ENCODE measurements around the gene RNF157.
"Not testable (repeated sequence)": the region's sequence is repeated elsewhere in the genome, so short reads cannot be mapped to it uniquely, and the experiment has no call there.

Gene RNF157

DNA sequence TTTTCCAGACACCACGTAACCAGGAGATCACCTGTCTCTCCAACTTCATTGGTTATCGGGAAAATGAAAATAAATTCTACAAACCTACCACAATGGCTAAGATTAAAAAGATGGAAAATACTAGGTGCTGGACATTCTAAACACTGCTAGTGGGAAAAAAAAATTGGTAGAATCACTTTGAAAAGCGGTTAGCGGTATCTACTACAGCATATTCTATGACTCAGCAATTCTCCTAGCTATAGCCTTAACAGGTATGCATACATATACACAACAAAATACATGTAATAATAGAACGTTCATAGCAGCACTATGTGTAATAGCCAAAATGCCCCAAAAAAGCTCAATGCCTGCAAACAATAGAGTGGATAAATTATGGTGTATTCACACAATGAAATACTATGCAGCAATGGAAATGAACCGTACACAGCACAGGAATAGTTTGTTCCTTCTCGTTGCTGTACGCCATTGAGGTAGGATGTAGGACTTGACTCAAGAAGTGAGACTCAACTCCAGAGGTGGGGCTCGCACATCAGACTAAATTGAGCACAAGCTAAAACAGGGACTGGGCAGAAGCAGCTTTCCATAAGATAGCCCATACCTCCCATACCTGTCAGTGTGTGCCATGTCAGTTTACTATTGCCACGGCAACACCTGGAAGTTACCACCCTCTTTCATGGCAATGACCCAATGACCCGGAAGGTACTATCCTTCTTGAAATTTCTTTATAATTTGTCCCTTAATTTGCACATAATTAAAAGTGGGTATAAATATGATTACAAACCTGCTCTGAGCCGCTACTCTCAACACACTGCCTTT lies 44.8 kb downstream of the RNF157 start:
- no peak for DNase-seq (ENCODE audit: extremely low read depth in 1 of 2, low read depth in 1 of 2)

DNA sequence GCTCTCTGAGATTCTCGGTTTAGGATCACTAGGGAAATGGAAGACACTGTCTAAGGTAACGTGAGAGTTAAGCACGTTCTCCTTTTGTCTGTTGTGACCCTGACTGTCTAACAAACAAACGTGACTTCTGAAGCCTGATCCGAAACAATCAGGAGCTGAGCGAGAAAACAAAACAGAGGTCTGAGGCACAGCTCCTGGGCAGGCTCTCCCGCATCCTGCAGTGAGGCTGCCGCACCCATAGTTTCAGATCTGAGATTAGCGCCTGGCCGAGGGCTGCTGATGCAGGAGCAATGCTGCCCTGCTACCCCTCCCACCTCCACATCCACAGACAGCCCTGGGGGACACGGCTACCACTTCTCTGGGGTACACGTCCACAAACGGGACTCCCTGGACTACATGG lies 46.7 kb downstream of the RNF157 start:
- DNase-seq (ENCODE audit: extremely low read depth in 1 of 2, low read depth in 1 of 2): no peak

- DNase-seq (ENCODE audit: extremely low read depth in 1 of 2, low read depth in 1 of 2): no peak
These were observed 48.4 kb downstream of the RNF157 start for GRCh38 chr17:76191896-76192295.

DNA sequence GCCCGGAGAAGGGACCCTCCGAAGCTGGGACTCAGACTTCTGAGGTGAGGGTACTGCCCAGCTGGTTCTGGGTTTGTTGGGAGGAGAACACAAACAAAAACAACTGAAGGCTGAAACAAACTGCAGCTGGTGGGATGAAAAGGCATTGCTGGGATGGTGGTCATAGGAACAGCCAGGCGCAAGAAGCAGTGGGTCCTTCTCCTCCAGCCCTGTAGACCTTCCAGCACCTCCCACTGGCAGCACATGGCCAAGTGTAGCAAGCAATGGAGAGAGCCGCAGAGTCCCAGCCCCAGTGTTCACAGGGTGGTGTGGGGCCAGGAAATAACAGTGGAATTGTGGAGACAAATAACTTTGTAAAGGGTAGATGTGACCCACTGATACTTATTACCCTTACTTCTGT lies 50.6 kb downstream of the RNF157 start:
- DNase-seq (ENCODE audit: extremely low read depth in 1 of 2, low read depth in 1 of 2): no peak

DNA sequence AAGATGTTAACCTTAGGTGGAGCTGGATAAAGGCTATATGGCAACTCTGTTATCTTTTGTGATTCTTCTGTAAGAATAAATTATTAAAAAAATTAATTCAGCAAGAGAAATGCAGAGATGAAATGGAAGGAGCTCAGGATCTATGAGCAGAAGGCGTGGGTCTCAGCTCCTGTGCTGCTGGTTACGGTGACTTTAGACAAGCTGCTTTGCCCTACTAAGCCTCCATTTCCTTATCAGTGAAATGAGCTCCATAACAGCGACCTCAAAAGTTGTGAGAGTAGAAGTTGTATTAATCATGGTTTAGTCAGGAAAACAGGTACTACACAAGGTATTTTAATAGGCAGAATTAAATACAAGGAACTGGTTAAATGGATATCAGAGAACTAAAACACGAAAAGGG lies 51.0 kb downstream of the RNF157 start:
- no peak for DNase-seq (ENCODE audit: extremely low read depth in 1 of 2, low read depth in 1 of 2)

- DNase-seq (ENCODE audit: extremely low read depth in 1 of 2, low read depth in 1 of 2): no peak
These were observed 51.9 kb downstream of the RNF157 start for GRCh38 chr17:76188213-76189016.

GRCh38 chr17:76186774-76187173 lies 53.5 kb downstream of the RNF157 start:
- not testable (repeated sequence) for DNase-seq (ENCODE audit: extremely low read depth in 1 of 2, low read depth in 1 of 2)

DNA sequence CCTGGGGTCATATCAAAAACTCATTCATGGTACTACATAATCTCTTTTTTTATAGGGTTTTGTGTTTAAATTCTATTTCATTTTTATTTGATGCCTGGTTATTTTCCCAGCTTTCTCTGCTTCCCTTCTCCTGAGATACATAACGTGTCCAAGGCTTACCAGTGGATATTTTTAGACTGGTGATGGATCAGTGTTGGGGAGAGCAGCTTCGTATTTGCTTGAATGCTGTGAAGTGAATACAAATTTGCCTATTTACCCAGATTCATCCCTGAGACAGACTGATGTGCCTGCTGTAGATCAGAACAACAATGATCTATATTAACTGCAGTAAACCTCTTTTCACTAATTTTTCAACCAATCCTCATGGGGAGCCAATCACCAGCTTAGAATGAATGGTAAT lies 56.0 kb downstream of the RNF157 start:
- no peak for DNase-seq (ENCODE audit: extremely low read depth in 1 of 2, low read depth in 1 of 2)

- DNase-seq (ENCODE audit: extremely low read depth in 1 of 2, low read depth in 1 of 2): peak; percentile 85
These were observed 58.1 kb downstream of the RNF157 start for GRCh38 chr17:76182016-76182764.

- DNase-seq (ENCODE audit: extremely low read depth in 1 of 2, low read depth in 1 of 2): no peak
These were observed 60.5 kb downstream of the RNF157 start for GRCh38 chr17:76179496-76180467.

DNA sequence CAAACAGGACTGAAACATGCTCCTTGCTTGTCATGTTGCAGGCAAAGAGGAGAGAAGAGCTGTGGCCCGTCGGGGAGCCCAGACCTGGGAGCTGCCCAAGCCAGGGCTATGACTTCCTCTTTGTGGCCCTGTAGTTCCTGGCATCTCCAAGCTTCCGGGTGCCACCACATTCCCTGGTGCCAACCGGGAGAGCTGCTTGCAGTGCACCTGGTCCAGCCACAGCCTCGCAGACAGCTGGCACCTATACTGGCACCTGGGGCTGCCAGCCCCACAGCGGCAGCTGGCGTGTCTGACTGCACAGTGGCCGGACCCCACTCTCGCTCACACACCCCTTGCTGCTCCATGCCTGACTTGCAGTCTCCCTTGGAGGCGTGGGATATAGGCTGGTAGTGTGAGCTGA lies 62.2 kb downstream of the RNF157 start:
- DNase-seq (ENCODE audit: extremely low read depth in 1 of 2, low read depth in 1 of 2): no peak

- DNase-seq (ENCODE audit: extremely low read depth in 1 of 2, low read depth in 1 of 2): no peak
These were observed 63.4 kb downstream of the RNF157 start for GRCh38 chr17:76176701-76177574.

DNA sequence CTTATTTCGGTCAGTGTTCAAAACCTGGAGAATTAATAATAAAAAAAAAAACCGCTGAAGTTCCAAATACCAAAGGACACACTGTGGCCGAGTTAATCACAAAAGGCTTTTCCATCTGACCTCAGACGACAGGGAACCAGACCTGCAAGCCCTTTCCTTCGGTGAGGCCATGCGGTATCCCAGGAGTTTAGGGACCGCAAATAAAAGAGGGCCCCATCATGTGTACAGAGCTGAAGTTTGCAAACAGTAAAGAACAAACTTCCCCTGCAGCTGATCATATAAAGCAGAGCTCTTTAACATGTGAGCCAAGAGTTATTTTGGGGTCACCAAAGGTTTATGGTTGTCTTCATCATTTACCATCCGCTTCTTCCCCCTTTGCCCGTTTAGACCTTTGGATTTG lies 66.3 kb downstream of the RNF157 start:
- DNase-seq (ENCODE audit: extremely low read depth in 1 of 2, low read depth in 1 of 2): no peak

GRCh38 chr17:76173474-76173873 lies 66.8 kb downstream of the RNF157 start:
- no peak for DNase-seq (ENCODE audit: extremely low read depth in 1 of 2, low read depth in 1 of 2)

DNA sequence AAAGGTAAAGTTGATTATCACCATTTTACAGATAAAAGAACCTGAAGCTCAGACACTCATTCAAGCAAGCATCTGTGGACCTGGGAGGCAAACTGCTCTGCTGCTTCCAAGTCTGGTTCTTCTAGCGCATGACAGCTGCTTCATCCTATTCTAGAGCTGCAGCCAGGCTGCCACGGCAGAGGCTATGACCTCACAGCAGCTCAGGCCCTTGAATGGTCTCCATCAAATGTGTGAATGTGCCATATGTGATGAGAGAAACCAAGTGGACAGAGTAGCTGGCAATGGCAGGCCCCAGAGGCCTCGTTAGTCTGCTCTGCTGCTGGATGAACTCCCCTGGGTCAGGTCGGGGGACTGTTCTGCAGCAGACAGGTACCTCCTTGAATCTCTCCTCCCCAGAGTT lies 68.6 kb downstream of the RNF157 start:
- DNase-seq (ENCODE audit: extremely low read depth in 1 of 2, low read depth in 1 of 2): no peak

- no peak for DNase-seq (ENCODE audit: extremely low read depth in 1 of 2, low read depth in 1 of 2)
These were observed 70.2 kb downstream of the RNF157 start for GRCh38 chr17:76170114-76170513.

DNA sequence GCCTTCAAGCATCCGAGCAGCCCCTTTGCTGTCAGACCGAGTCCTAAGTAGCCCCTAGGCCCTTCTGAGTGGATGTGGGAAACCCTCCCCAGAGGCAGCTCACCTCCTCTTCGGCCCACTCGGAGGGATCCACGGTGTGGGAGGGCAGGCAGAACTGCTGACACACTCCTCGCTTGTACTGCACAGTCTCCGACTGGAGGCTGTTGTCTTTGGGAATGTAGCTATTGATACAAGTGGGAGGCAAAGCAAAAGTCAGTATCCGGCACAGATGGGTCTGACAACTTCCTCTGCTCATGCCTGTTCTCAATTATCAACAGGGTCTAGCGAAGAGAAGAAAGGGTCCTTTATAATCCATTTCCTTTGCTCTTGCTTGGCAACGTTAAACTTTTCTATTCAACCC lies 73.4 kb downstream of the RNF157 start:
- no peak for DNase-seq (ENCODE audit: extremely low read depth in 1 of 2, low read depth in 1 of 2)

GRCh38 chr17:76166168-76166567 lies 74.1 kb downstream of the RNF157 start:
- DNase-seq (ENCODE audit: extremely low read depth in 1 of 2, low read depth in 1 of 2): no peak

DNA sequence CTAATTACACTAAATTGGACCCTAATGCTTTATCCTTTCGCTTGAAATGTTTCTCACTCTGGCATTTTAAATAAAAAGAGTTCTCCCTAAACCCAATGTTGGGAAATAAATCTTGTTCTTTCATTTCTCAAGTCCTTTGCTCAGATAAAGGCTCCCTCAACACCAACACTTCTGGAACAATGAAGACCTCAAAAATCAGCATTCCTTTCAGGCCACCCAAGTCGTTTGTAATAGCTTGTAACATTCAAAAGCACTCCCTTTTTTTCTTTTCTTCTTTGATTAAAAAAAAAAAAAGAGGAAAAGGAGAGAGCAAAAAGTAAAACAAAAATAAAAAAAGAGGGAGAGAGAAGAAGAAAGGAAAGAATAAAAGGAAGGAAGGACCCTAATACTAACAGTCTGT lies 76.0 kb downstream of the RNF157 start:
- DNase-seq (ENCODE audit: extremely low read depth in 1 of 2, low read depth in 1 of 2): no peak

Data from activated CD8-positive, alpha-beta memory T cell treated with anti-CD3 and anti-CD28 coated beads for 1 hour (primary cell).